ENCODE data around the gene ZNF8.

- no peak for TF ChIP-seq CTCF (conservative IDR thresholded peaks at IDR 0.05; ENCODE audit: low read length)
- TF ChIP-seq EZH2phosphoT487 (IDR thresholded peaks at IDR 0.05; ENCODE audit: borderline replicate concordance): no peak
Measured at GRCh38 chr19:58275564-58275963, 3.2 kb upstream of the ZNF8 start.

All from Loucy (cell line).